ENCODE results near the gene SLC24A3.
"Not testable (repeated sequence)": the region's sequence is repeated elsewhere in the genome, so short reads cannot be mapped to it uniquely, and the experiment has no call there.

GRCh38 chr20:19754201-19754600 lies 541.8 kb downstream of the SLC24A3 start:
- not testable (repeated sequence) for TF ChIP-seq CTCF (conservative IDR thresholded peaks at IDR 0.05; ENCODE audit: low read length); EZH2phosphoT487 (IDR thresholded peaks at IDR 0.05; ENCODE audit: borderline replicate concordance)
